GM19043 (cell line): Measurements from ENCODE around the gene MMP25.

ENCODE experiments used
- ATAC-seq: cut with Tn5 transposase; IDR thresholded peaks from one replicate; pipeline ENCODE4 v1.9.1; 2021; ENCODE audit warnings: low read depth; ENCODE audit not compliant: unreplicated experiment

The MMP25 gene

GRCh38 chr16:3089717-3090592 lies 43.6 kb downstream of the MMP25 start:
- ATAC-seq = no peak

DNA sequence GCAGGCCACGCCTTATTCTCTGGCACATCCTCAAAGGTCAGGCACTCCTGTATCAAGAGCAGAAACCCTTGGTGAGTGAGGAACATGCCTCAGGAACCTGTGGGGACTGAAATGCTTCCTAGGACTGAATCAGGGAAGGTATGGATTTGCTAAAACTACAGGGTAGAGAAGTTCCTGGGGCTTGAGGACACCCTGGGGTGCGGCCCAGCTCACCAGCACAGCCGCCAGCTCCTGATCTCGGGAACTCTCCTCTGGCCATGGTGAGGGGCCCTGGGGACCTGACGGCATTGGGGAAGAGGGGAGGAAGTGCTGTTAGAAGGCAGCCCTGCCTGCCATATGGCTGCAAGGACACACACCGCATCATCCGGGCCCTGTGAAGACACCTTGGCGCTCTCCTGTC lies 45.2 kb downstream of the MMP25 start:
- no peak for ATAC-seq

DNA sequence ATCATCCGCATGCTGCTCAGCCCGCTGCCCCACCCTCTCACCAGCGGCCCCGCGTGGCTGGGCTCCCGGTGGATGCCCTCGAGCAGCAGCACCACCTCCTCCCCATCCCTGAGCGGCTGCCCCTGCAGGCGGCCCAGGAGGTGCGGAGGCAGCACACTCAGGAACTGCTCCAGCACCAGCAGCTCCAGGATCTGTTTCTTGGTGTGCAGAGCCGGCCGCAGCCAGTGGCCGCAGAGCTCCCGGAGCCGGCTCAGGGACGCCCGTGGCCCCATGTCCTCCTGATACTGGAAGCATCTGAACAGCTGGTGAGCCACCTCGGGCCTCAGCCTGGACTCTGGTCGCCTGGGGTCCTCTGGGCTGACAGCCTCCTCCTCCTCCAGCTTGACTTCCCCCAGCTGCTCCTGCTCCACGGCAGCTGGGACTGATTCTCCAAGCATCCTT lies 46.2 kb downstream of the MMP25 start:
- ATAC-seq = no peak

GRCh38 chr16:3094289-3095027 lies 48.1 kb downstream of the MMP25 start:
- ATAC-seq = no peak

DNA sequence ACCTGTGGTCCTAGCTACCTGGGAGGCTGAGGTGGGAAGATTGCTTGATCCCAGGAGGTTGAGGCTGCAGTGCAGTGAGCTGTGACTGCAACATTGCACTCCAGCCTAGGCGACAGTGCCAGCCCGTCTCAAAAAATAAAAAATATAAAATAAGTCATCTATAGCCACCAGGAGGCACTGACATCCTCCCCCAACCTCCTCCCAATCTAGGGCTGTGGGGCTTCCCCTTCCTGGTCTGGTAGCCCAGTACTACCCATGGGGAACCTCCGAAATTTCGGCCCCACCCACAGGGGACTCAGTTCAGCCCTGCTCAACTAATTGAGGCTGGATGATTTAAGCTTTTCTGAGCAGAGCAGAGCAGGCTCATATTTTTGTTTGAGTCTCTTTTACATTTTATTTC lies 49.5 kb downstream of the MMP25 start:
- peak; percentile 82 for ATAC-seq

DNA sequence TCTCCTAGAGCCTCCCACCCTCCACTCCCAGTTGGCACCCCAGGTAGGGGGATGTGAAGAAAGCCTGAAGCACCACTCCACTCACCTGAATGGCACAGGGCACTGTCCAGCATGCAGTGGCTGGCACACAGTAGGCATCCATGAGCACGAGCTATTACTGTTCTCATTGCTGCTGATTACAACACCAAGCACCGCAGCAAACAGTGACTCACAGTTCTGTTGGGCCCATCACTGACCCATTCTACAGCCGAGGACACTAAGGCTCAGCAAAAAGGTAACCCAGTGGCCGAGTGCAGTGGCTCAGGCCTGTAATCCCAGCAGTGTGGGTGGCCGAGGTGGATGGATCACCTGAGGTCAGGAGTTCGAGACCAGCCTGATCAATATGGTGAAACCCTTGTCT lies 50.0 kb downstream of the MMP25 start:
- ATAC-seq = no peak

DNA sequence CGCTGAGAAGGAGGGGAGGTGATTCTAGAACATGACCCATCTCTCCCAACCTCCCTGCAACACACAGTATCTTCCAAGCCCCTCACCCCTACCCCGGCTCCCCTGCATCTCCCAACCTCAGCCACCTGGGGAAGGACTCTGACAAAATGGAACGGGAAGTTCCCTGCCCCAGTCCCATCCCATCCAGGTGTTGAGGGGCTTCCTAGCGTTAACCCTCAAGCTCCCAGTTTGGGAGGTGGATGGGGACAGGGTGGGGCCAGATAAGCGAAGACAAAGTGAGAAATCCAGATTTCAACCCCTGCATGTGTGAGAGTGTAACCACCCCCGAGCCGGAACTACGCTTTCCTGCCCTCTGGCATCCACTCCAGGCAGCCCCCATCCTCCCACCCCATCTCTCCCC lies 50.9 kb downstream of the MMP25 start:
- ATAC-seq = no peak

DNA sequence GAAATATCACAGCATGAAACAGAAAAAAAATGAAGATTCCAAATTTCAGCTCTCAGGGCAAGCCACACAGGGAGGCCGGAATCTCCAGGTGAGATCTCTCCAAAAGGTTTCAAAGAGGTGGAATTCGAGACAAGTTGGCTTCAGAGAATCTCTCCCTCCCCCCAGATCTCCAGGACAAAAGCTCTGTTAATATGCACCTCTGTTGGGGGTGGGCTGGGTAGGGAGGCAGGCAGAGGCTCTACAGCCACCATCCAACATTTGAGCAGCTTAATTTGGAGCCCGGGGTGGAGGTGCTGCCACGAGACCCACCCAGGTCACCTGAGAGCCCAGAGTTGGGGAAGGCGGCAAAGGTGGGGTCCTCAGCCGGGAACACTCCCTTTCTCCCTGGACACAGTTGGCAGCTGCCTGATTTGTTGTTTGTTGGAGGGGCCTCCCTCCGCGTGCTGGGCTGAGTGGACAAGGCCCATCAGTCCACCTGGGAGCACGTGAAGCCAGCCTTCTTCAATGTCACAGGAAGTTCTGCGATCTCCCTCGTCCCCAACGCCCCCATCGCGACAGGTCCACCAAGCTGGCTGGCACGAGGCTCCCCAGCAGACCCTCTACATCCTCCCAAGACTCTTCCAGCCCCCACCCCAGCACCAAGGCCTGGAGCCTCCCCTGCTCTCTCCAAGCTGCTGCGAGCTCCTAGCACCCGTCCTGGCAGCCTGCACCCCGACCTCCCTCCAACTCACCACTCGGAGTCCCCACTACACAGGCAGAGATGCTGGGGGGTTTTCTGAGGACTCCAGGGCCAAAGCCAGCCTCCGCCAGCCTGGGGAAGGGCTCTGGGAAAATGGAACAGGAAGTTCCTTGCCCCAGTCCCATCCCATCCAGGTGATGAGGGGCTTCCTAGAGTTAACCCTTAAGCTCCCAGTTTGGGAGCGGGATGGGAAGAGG lies 52.4 kb downstream of the MMP25 start, which contains the start of gene ZSCAN10:
ZSCAN10 (minus strand) TSS at position 836 of the 936 bp plus-strand sequence. CDS start 6,357 bp downstream, outside the sequence.
- no peak for ATAC-seq

DNA sequence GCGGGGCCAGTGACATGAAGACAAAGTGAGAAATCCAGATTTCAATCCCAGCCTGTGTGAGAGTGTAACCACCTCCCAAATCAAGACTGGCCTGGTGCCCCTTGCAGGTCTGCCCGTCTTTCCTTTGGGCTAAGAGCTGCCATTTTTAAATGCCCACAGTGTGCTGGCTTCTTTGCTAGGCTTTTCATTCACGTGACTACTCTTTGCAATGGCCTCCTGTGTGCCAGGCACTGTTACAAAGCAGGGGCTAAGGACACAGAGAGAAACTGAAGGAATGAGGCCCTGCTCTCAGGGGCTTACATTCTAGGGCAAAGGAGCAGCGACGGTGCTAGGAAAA lies 53.0 kb downstream of the MMP25 start:
- ATAC-seq = no peak

DNA sequence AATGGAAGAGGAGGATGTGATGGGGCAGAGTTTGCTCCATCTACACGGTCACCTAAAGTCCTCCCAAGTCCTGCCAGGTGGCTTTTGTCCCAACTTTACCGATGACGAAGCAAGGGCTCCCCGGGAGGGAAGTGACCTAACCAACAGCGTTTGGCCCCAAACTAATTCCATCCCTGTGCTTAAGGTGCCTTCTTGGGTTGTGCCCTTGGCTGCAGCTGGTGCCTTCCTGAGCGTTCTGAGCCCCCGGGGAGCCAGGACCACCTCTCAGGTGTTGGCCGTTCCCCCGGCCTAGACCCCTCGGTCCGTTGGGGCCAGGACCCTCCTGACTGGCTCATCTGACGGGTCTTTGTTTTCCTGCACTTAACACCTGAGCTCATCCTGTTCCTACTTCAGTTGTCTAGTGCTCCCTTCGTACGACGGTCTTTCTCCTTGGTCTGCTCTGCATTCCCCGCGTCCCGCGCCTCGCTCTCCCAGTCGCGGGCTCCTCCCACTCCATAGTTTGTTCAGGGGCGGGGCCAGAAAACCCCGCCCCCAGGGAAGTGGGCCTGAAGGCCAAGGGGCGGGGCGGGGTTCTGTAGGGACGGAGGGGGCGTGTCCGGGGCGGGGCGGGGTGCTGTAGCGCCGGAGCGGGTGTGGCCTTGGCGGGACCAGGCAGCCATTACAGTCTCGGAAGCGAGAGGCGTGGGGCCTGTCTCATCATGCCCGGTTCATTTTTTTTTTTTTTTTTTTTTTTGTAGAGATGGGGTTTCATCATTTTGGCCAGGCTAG lies 53.6 kb downstream of the MMP25 start:
- no peak for ATAC-seq

- no peak for ATAC-seq
These were observed 54.9 kb downstream of the MMP25 start for GRCh38 chr16:3101018-3101840.

DNA sequence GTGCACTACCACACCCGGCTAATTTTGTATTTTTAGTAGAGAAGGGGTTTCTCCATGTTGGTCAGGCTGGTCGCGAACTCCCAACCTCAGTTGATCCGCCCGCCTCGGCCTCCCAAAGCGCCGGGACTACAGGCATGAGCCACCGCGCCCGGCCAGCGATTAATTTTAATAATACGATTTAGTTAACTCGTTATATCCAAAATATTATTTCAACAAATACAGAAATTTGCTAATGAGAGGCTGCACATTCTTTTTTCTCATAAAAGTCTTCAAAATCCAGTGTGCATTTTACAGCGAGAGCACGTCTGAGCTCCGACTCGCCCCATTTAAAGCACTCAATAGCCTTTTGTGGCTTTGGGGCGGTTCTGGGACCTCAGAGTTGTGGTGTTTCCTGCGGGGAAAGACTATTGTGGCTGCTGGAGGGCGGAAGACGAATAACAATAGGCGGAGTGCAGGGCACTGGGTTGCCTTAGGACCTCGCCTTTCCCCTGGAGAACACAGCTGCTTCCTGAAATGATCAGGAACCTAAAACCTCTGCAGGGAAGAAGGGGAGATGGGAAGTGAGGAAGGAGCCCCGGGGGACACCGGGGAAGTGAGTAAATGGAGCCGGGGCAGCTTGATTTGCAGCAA lies 55.6 kb downstream of the MMP25 start:
- no peak for ATAC-seq

GRCh38 chr16:3106205-3106928 lies 60.0 kb downstream of the MMP25 start:
- peak; percentile 78 for ATAC-seq
